ENCODE results near the gene CPXM2.

Gene CPXM2

GRCh38 chr10:123891144-123892071, at the start of gene CPXM2:
CPXM2 (minus strand) TSS chr10:123891807; CDS start chr10:123891659, 148 bp downstream.
- Histone ChIP-seq H3K9me3 (ENCODE audit: control insufficient read depth, insufficient read depth, low read depth, low read length) (no peaks in the 10 kb centered on the region), H3K9ac (ENCODE audit: low read length) (peak within 1 kb of the TSS; percentile 11), H3K4me1 (ENCODE audit: control insufficient read depth, insufficient read depth, low read length) (peaks cover 10% of the 10 kb centered on the region), H3K4me3 (ENCODE audit: low read depth, low read length) (peak within 1 kb of the TSS; percentile 63), H3K27ac (ENCODE audit: low read depth, low read length) (no peak within 1 kb of the TSS), H3K36me3 (ENCODE audit: control insufficient read depth, insufficient read depth, low read length) (no peaks in the 10 kb centered on the region), H3K27me3 (ENCODE audit: control insufficient read depth, insufficient read depth, low read length) (peaks cover 52% of the 10 kb centered on the region)

- H3K4me1 ChIP-seq (ENCODE audit: control insufficient read depth, insufficient read depth, low read length) = peaks cover 2% of the 10 kb centered on the region; the same call in 1 of the 2 replicates
- no peaks in the 10 kb centered on the region for H3K27me3 ChIP-seq (ENCODE audit: control insufficient read depth, insufficient read depth, low read length)
- H3K9me3 ChIP-seq (ENCODE audit: control insufficient read depth, insufficient read depth, low read depth, low read length) = no peaks in the 10 kb centered on the region
- no peak overlapping the region for H3K4me3 ChIP-seq (ENCODE audit: low read depth, low read length)
- no peaks in the 10 kb centered on the region for H3K36me3 ChIP-seq (ENCODE audit: control insufficient read depth, insufficient read depth, low read length)
- no peak overlapping the region for H3K9ac ChIP-seq (ENCODE audit: low read length)
- no peak overlapping the region for H3K27ac ChIP-seq (ENCODE audit: low read depth, low read length)
Observed at GRCh38 chr10:123939591-123939990, 48.0 kb upstream of the CPXM2 start.

GRCh38 chr10:123938890-123939289, 47.3 kb upstream of the CPXM2 start:
- Histone ChIP-seq H3K36me3 (ENCODE audit: control insufficient read depth, insufficient read depth, low read length) (no peaks in the 10 kb centered on the region), H3K4me1 (ENCODE audit: control insufficient read depth, insufficient read depth, low read length) (peaks cover 2% of the 10 kb centered on the region; the same call in 1 of the 2 replicates), H3K4me3 (ENCODE audit: low read depth, low read length) (no peak overlapping the region), H3K9ac (ENCODE audit: low read length) (no peak overlapping the region), H3K9me3 (ENCODE audit: control insufficient read depth, insufficient read depth, low read depth, low read length) (no peaks in the 10 kb centered on the region), H3K27ac (ENCODE audit: low read depth, low read length) (no peak overlapping the region), H3K27me3 (ENCODE audit: control insufficient read depth, insufficient read depth, low read length) (no peaks in the 10 kb centered on the region)

GRCh38 chr10:123936426-123936825, 44.8 kb upstream of the CPXM2 start:
- H3K9ac ChIP-seq (ENCODE audit: low read length) = no peak overlapping the region
- H3K9me3 ChIP-seq (ENCODE audit: control insufficient read depth, insufficient read depth, low read depth, low read length) = peaks cover 15% of the 10 kb centered on the region
- H3K27me3 ChIP-seq (ENCODE audit: control insufficient read depth, insufficient read depth, low read length) = no peaks in the 10 kb centered on the region
- no peak overlapping the region for H3K4me3 ChIP-seq (ENCODE audit: low read depth, low read length)
- H3K36me3 ChIP-seq (ENCODE audit: control insufficient read depth, insufficient read depth, low read length) = no peaks in the 10 kb centered on the region
- H3K4me1 ChIP-seq (ENCODE audit: control insufficient read depth, insufficient read depth, low read length) = no peaks in the 10 kb centered on the region
- no peak overlapping the region for H3K27ac ChIP-seq (ENCODE audit: low read depth, low read length)

- H3K27ac ChIP-seq (ENCODE audit: low read depth, low read length) = no peak overlapping the region
- H3K4me1 ChIP-seq (ENCODE audit: control insufficient read depth, insufficient read depth, low read length) = no peaks in the 10 kb centered on the region
- no peaks in the 10 kb centered on the region for H3K27me3 ChIP-seq (ENCODE audit: control insufficient read depth, insufficient read depth, low read length)
- no peak overlapping the region for H3K4me3 ChIP-seq (ENCODE audit: low read depth, low read length)
- H3K36me3 ChIP-seq (ENCODE audit: control insufficient read depth, insufficient read depth, low read length) = no peaks in the 10 kb centered on the region
- H3K9ac ChIP-seq (ENCODE audit: low read length) = no peak overlapping the region
- peaks cover 22% of the 10 kb centered on the region for H3K9me3 ChIP-seq (ENCODE audit: control insufficient read depth, insufficient read depth, low read depth, low read length)
Observed at GRCh38 chr10:123935680-123936079, 44.1 kb upstream of the CPXM2 start.

- Histone ChIP-seq H3K4me3 (ENCODE audit: low read depth, low read length) (no peak overlapping the region), H3K27me3 (ENCODE audit: control insufficient read depth, insufficient read depth, low read length) (no peaks in the 10 kb centered on the region), H3K36me3 (ENCODE audit: control insufficient read depth, insufficient read depth, low read length) (no peaks in the 10 kb centered on the region), H3K27ac (ENCODE audit: low read depth, low read length) (no peak overlapping the region), H3K4me1 (ENCODE audit: control insufficient read depth, insufficient read depth, low read length) (no peaks in the 10 kb centered on the region), H3K9ac (ENCODE audit: low read length) (no peak overlapping the region), H3K9me3 (ENCODE audit: control insufficient read depth, insufficient read depth, low read depth, low read length) (peaks cover 31% of the 10 kb centered on the region)
Observed at GRCh38 chr10:123934846-123935245, 43.2 kb upstream of the CPXM2 start.

- no peak overlapping the region for H3K27ac ChIP-seq (ENCODE audit: low read depth, low read length)
- H3K36me3 ChIP-seq (ENCODE audit: control insufficient read depth, insufficient read depth, low read length) = no peaks in the 10 kb centered on the region
- H3K9ac ChIP-seq (ENCODE audit: low read length) = no peak overlapping the region
- no peaks in the 10 kb centered on the region for H3K27me3 ChIP-seq (ENCODE audit: control insufficient read depth, insufficient read depth, low read length)
- no peaks in the 10 kb centered on the region for H3K4me1 ChIP-seq (ENCODE audit: control insufficient read depth, insufficient read depth, low read length)
- no peak overlapping the region for H3K4me3 ChIP-seq (ENCODE audit: low read depth, low read length)
- H3K9me3 ChIP-seq (ENCODE audit: control insufficient read depth, insufficient read depth, low read depth, low read length) = peaks cover 35% of the 10 kb centered on the region
Observed at GRCh38 chr10:123930340-123931001, 38.9 kb upstream of the CPXM2 start.

GRCh38 chr10:123929791-123930190, 38.2 kb upstream of the CPXM2 start:
- no peaks in the 10 kb centered on the region for H3K36me3 ChIP-seq (ENCODE audit: control insufficient read depth, insufficient read depth, low read length)
- no peaks in the 10 kb centered on the region for H3K4me1 ChIP-seq (ENCODE audit: control insufficient read depth, insufficient read depth, low read length)
- peaks cover 35% of the 10 kb centered on the region for H3K9me3 ChIP-seq (ENCODE audit: control insufficient read depth, insufficient read depth, low read depth, low read length)
- no peak overlapping the region for H3K4me3 ChIP-seq (ENCODE audit: low read depth, low read length)
- H3K27me3 ChIP-seq (ENCODE audit: control insufficient read depth, insufficient read depth, low read length) = no peaks in the 10 kb centered on the region
- H3K27ac ChIP-seq (ENCODE audit: low read depth, low read length) = no peak overlapping the region
- no peak overlapping the region for H3K9ac ChIP-seq (ENCODE audit: low read length)

- Histone ChIP-seq H3K9me3 (ENCODE audit: control insufficient read depth, insufficient read depth, low read depth, low read length) (peaks cover 41% of the 10 kb centered on the region), H3K27me3 (ENCODE audit: control insufficient read depth, insufficient read depth, low read length) (no peaks in the 10 kb centered on the region), H3K36me3 (ENCODE audit: control insufficient read depth, insufficient read depth, low read length) (no peaks in the 10 kb centered on the region), H3K4me3 (ENCODE audit: low read depth, low read length) (no peak overlapping the region), H3K27ac (ENCODE audit: low read depth, low read length) (no peak overlapping the region), H3K4me1 (ENCODE audit: control insufficient read depth, insufficient read depth, low read length) (no peaks in the 10 kb centered on the region), H3K9ac (ENCODE audit: low read length) (no peak overlapping the region)
Observed at GRCh38 chr10:123928427-123928826, 36.8 kb upstream of the CPXM2 start.

GRCh38 chr10:123926401-123927264, 35.0 kb upstream of the CPXM2 start:
- H3K36me3 ChIP-seq (ENCODE audit: control insufficient read depth, insufficient read depth, low read length) = no peaks in the 10 kb centered on the region
- no peaks in the 10 kb centered on the region for H3K4me1 ChIP-seq (ENCODE audit: control insufficient read depth, insufficient read depth, low read length)
- H3K4me3 ChIP-seq (ENCODE audit: low read depth, low read length) = no peak overlapping the region
- H3K27me3 ChIP-seq (ENCODE audit: control insufficient read depth, insufficient read depth, low read length) = no peaks in the 10 kb centered on the region
- H3K9ac ChIP-seq (ENCODE audit: low read length) = no peak overlapping the region
- H3K27ac ChIP-seq (ENCODE audit: low read depth, low read length) = no peak overlapping the region
- peaks cover 27% of the 10 kb centered on the region for H3K9me3 ChIP-seq (ENCODE audit: control insufficient read depth, insufficient read depth, low read depth, low read length)

All from HUES6 (cell line).